Suprapubic skin (tissue), 4 donors: ENCODE results near the gene GSN. TPM values are rescaled to one million over a fixed set of nuclear protein-coding genes. Genes with fewer than 3 reads are reported as not detected.

ENCODE experiments used
- DNase-seq, 2 donors: peaks; one replicate each; pipeline ENCODE4 v3.0.0-alpha.2; 2019; ENCODE audit warnings: low spot score in 2 of 2
- H3K27ac ChIP-seq: fragments of 200-600 bp; sonication (generic); one replicate; pipeline ENCODE4 v1.5.1; 2019
- H3K27me3 ChIP-seq: fragments of 200-600 bp; sonication (generic); one replicate; pipeline ENCODE4 v1.5.1; 2019
- H3K36me3 ChIP-seq: fragments of 200-600 bp; sonication (generic); one replicate; pipeline ENCODE4 v1.5.1; 2019
- H3K4me1 ChIP-seq: fragments of 200-600 bp; sonication (generic); one replicate; pipeline ENCODE4 v1.5.1; 2019
- H3K4me3 ChIP-seq: fragments of 200-600 bp; sonication (generic); one replicate; pipeline ENCODE4 v1.5.1; 2019; ENCODE audit warnings: mild to moderate bottlenecking
- H3K9me3 ChIP-seq: fragments of 200-600 bp; sonication (generic); one replicate; pipeline ENCODE4 v1.5.1; 2019
- CTCF ChIP-seq, 2 donors: fragments of 200-600 bp in 1 of 2; fragments of 450-650 bp in 1 of 2; sonication (generic) in 1 of 2; IDR thresholded peaks; one replicate each; pipeline ENCODE4 v1.5.1; 2016 to 2019; ENCODE audit warnings: antibody characterized with exemption in 2 of 2, mild to moderate bottlenecking in 1 of 2, moderate library complexity in 1 of 2
- EP300 ChIP-seq: sonication (generic); formaldehyde crosslinking; IDR thresholded peaks from one replicate; pipeline ENCODE4 v1.6.1; 2017; ENCODE audit warnings: antibody characterized with exemption
- POLR2A ChIP-seq, 2 donors: fragments of 450-650 bp; IDR thresholded peaks; one replicate each; pipeline ENCODE4 v1.6.1; 2017; ENCODE audit warnings: antibody characterized with exemption in 2 of 2, mild to moderate bottlenecking in 2 of 2, moderate library complexity in 2 of 2
- POLR2AphosphoS5 ChIP-seq, 3 donors: sonication (generic); formaldehyde crosslinking; IDR thresholded peaks; one replicate each; pipeline ENCODE4 v1.6.1; 2017; ENCODE audit warnings: antibody characterized with exemption in 3 of 3
- WGBS: methylation state at CpG from one replicate; pipeline ENCODE4 v1.1.5; 2018; 5-methylcytosine and 5-hydroxymethylcytosine counted together
- total RNA-seq, 4 donors: library from RNA; depleted of rRNA; stranded (reverse); fragments of >200 nt; gene quantifications; one replicate each; pipeline ENCODE4 v1.1.0, GENCODE V29; 2016

Gene GSN
- total RNA-seq, 4 donors from 2014 or later = 681 to 944 (median 771) TPM

- no peak for DNase-seq
- no peak overlapping the region for H3K27ac ChIP-seq
Measured at GRCh38 chr9:121262953-121263352, 5.0 kb upstream of the GSN start.

GRCh38 chr9:121266356-121266755 lies 1.6 kb upstream of the GSN start:
- no peak for DNase-seq
- no peaks in the 10 kb centered on the region for H3K36me3 ChIP-seq
- 72% methylated on average over 3 of the region's 3 CpGs for WGBS
- no peaks in the 10 kb centered on the region for H3K27me3 ChIP-seq
- peak overlapping the region; percentile 91 for H3K27ac ChIP-seq
- TF ChIP-seq POLR2AphosphoS5 (IDR thresholded peaks at IDR 0.05) = no peak
- TF ChIP-seq CTCF (IDR thresholded peaks at IDR 0.05) = no peak
- TF ChIP-seq EP300 = no peak
- TF ChIP-seq POLR2A (IDR thresholded peaks at IDR 0.05) = no peak
- no peak overlapping the region for H3K4me3 ChIP-seq
- H3K4me1 ChIP-seq = peaks cover 55% of the 10 kb centered on the region
- H3K9me3 ChIP-seq = no peaks in the 10 kb centered on the region

More at GRCh38 chr9:121262953-121263352, 5.0 kb upstream of the GSN start:
- Histone ChIP-seq H3K27me3 (no peaks in the 10 kb centered on the region), H3K36me3 (no peaks in the 10 kb centered on the region), H3K4me1 (peaks cover 35% of the 10 kb centered on the region), H3K4me3 (no peak overlapping the region), H3K9me3 (no peaks in the 10 kb centered on the region)
- TF ChIP-seq POLR2AphosphoS5 (IDR thresholded peaks at IDR 0.05) (no peak), CTCF (IDR thresholded peaks at IDR 0.05) (no peak), EP300 (no peak), POLR2A (IDR thresholded peaks at IDR 0.05) (no peak)
- 89% methylated on average over 5 of the region's 5 CpGs for WGBS

- no peaks in the 10 kb centered on the region for H3K36me3 ChIP-seq
- WGBS = 59% methylated on average over 17 of the region's 18 CpGs
Measured at GRCh38 chr9:121266906-121267650, 884 bp upstream of the GSN start.

GRCh38 chr9:121268598-121268850 lies 562 bp downstream of the GSN start:
- peaks cover 68% of the 10 kb centered on the region for H3K4me1 ChIP-seq
- TF ChIP-seq POLR2A (IDR thresholded peaks at IDR 0.05) = no peak
- DNase-seq = no peak
- peak overlapping the region; percentile 90 for H3K4me3 ChIP-seq
- H3K27me3 ChIP-seq = no peaks in the 10 kb centered on the region
- H3K36me3 ChIP-seq = no peaks in the 10 kb centered on the region
- WGBS = 4% methylated on average over 4 of the region's 5 CpGs
- H3K27ac ChIP-seq = peak overlapping the region; percentile 91
- no peaks in the 10 kb centered on the region for H3K9me3 ChIP-seq

More at GRCh38 chr9:121266906-121267650, 884 bp upstream of the GSN start:
- Histone ChIP-seq H3K27me3 (no peaks in the 10 kb centered on the region), H3K4me3 (peak overlapping the region; percentile 90), H3K9me3 (no peaks in the 10 kb centered on the region), H3K4me1 (peaks cover 57% of the 10 kb centered on the region), H3K27ac (peak overlapping the region; percentile 91)
- no peak for DNase-seq
- TF ChIP-seq CTCF (IDR thresholded peaks at IDR 0.05) (no peak), EP300 (no peak), POLR2A (IDR thresholded peaks at IDR 0.05) (no peak), POLR2AphosphoS5 (IDR thresholded peaks at IDR 0.05) (no peak)

GRCh38 chr9:121268851-121269641 lies 1.1 kb downstream of the GSN start:
- Histone ChIP-seq H3K4me3 (peak overlapping the region; percentile 90), H3K4me1 (peaks cover 74% of the 10 kb centered on the region), H3K27ac (peak overlapping the region; percentile 91), H3K9me3 (no peaks in the 10 kb centered on the region), H3K36me3 (no peaks in the 10 kb centered on the region), H3K27me3 (no peaks in the 10 kb centered on the region)
- 7% methylated on average over 12 of the region's 12 CpGs for WGBS
- TF ChIP-seq EP300 (no peak), CTCF (IDR thresholded peaks at IDR 0.05) (peak in 1 of 2 donors; percentile 11), POLR2A (IDR thresholded peaks at IDR 0.05) (no peak)
- no peak for DNase-seq
